Erythroblast (primary cell): Measurements from ENCODE around the gene TRPV4.

Experiments
- GATA1 ChIP-seq: IDR thresholded peaks from 2 replicates; pipeline ENCODE4 v1.6.1; 2011; ENCODE audit warnings: low read depth, mild to moderate bottlenecking, control low read depth, low read length, moderate library complexity
- POLR2A ChIP-seq: IDR thresholded peaks from 2 replicates; pipeline ENCODE4 v1.6.1; 2011; ENCODE audit warnings: mild to moderate bottlenecking, low read length

DNA sequence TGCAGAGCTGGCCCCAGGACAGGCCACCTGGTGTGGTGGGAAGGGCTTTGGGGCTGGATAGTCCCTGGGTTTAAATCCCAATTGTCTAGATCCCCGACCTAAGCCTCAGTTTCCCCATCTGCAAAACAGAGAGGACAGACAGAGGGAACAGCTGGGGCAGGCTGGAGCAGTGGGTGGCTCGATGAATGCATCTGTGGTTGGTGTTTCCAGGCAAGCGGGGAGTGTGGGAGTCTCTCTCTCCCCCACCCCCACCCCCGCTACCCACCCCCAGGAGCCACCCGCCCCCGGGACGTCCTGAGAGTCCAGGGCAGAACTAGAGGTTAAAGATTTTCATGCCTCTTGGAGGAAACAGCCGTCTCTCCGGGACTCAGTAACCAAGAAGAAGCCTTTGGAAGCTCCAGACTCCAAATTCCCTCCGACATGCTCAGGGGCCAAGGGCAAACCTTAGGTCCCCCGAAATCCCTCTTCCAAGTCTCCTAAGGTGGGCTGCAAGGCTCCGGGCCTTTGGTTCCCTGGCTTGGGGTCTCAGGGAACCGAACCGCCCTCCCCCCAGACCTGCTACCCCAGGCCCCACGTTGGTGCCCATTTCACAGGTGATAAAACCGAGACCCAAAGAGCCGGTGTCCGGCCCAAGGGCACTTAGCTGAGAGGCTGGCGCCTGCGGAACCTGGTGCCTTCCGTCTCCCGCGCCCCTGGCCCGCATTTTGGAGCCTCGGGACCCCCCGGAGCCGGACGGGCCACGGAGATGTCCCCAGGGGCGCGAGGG lies 474 bp downstream of the TRPV4 start:
- TF ChIP-seq POLR2A (no peak), GATA1 (no peak)
